ENCODE data around the gene LRRC56.

LRRC56 gene

DNA sequence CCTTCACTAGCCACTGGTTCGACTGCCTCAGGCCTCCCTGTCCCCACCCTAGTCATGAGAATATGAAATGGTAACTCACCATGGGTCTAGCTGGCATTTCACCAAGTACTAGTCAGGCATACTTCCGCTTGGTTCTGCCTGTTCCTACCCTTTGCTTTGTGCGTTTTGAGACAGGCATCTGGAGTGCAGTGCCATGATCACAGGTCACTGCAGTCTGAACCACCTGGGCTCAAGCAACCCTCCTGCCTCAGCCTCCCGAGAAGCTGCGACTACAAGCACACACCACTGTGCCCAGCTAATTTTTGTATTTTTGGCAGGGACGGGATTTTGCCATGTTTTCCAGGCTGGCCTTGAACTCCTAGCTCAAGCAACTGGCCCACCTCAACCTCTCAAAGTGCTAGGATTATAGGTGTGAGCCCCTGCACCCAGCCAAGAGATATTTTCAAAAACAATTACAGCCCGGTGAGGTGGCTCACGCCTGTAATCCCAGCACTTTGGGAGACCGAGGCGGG, 16.1 kb upstream of the LRRC56 start:
- no peak for DNase-seq

- DNase-seq: no peak
Measured at GRCh38 chr11:526192-526591, 11.1 kb upstream of the LRRC56 start.

DNA sequence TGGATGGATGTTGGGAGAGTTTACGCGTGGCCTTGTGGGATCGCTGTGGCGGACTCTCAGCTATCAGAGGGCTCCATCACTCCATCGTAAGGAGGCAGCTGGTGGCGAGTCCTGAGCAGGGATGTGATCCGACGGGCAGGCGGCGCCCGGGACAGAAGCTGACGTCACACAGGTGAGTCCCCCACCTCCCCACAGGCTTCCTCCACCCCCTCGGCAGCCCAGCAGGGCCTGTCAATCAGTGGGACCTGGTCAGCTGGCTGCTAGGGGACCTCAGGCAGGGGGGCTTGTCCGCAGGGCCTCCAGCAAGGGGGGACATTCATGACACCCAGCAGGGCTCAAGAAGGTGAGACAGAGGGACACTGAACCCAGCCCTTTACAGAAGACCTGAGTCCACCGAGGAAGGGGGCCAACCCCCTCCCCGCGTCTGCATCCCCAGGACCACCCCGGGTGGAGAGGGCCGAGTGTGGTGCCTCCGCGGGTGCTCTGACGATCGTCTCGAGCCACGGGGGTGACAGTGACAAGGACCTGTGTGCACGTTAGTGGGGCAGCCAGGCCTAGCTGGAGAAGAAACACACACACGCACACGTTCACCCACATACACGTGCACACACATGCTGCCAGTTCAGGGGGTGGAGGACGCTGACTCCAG, 9.0 kb upstream of the LRRC56 start:
- DNase-seq: no peak

GRCh38 chr11:528815-529727, 8.3 kb upstream of the LRRC56 start:
- DNase-seq: no peak

GRCh38 chr11:529728-530411, 7.5 kb upstream of the LRRC56 start:
- DNase-seq: no peak

- DNase-seq: no peak
Measured at GRCh38 chr11:530960-531831, 6.1 kb upstream of the LRRC56 start.

- DNase-seq: no peak
Measured at GRCh38 chr11:531919-532526, 5.3 kb upstream of the LRRC56 start.

DNA sequence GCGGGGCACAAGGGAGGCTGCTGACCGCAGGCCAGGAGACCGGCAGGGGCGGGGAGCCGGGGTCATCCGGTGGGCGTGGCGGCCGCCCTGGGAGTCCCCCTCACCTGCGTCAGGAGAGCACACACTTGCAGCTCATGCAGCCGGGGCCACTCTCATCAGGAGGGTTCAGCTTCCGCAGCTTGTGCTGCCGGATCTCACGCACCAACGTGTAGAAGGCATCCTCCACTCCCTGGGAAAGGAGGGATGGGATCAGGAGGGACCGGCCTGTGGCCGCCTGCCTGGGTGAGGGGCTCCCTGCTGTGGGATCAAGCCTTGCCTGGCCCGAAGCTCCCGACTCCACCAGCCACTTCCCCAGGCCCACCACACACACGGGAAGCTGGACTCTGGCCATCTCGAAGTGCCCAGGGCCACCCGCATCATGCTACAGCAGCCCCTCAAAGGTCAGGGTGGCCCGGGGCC, 4.8 kb upstream of the LRRC56 start:
- DNase-seq: no peak

DNA sequence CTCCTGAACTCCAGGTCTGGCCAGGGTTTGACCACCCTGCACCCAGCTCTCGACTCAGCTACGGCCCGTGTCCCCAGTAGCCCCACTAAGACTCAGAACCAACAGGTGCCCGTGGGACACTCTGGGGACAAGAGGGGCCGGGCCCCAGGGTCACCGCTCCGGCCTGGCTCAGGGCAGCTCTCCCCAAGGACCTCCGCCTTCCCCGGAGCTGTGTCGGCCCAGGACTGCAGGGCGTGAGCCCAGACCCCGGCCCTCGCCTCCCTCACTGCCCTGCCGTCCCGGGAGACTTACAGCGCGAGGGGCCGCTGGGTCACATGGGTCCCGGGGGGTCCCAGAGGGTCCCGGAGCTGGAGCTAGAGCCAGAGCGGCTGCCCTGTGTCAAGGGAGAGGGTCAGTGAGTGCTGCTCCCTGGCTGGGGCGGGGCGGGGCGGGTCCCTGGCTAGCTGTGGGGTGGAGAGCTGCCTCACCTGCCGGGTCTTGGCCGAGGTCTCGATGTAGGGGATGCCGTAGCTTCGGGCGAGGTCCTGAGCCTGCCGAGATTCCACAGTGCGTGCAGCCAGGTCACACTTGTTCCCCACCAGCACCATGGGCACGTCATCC, 4.2 kb upstream of the LRRC56 start:
- no peak for DNase-seq

GRCh38 chr11:533586-534395, 3.5 kb upstream of the LRRC56 start:
- DNase-seq: no peak

- DNase-seq: peak; percentile 21
Measured at GRCh38 chr11:534396-535209, 2.7 kb upstream of the LRRC56 start.

DNA sequence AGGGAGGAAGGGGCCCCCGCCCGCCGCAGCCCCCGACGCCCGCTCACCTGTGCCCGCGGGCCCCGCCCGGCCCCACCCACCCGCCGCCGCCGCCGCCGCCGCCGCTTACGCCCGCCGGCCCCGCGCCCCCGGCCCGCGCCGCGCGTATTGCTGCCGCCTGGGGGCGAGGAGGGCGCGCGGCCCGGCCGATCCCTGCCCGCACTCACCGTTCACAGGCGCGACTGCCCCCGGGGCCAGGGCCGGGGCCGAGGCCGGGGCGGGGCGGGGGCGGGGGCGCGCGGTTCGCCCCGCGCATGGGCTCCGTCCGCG, 2.2 kb upstream of the LRRC56 start:
- DNase-seq: no peak

DNA sequence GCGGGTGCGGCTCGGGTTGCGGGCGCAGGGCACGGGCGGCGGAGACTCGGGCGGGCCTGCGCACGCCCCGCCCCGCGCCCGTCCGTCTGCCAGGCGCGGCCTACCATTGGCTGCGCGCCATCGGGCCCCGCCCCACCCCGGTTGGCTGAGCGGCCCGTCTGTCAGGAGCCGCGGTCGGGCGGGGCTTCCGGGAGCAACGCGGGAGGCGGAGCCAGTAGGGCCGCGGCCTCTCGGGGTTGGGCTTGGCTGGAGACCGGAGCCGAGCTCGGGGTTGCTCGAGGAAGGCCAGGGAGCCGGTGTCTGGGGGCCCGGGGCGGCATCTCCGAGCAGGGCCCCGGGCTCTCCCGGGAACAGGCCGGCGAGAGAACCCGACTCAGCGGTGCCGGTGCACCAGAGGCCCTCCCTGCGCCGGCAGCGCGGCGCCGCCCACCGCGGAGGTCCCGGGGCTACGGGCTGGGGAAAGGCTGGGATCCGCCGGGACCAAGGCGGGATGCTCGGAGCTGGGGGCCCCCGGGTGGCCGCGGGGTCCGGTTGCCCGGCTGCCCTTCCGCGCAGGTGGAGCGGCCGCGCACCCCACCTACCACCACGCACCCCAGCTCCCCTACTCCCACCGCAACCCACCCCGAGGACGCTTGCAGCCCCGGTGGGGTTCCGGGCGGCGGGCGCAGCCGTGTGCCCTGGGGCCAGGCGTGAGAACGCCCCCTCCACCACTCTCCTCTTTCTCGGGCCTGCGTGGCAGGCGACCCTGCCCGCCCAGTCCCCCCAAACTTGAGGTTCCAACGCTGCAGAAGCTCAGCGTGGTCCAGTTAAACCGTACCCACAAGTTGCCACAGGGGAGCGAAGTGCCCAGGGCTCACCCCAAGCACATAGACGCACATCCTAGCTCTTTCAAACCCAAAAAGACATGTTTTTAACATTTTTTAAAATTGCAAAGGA, 1.5 kb upstream of the LRRC56 start, which contains the start of gene HRAS:
Gene HRAS, minus strand, starts transcription at position 58 of the 936 bp plus-strand sequence.
- DNase-seq: peak; percentile 90

DNA sequence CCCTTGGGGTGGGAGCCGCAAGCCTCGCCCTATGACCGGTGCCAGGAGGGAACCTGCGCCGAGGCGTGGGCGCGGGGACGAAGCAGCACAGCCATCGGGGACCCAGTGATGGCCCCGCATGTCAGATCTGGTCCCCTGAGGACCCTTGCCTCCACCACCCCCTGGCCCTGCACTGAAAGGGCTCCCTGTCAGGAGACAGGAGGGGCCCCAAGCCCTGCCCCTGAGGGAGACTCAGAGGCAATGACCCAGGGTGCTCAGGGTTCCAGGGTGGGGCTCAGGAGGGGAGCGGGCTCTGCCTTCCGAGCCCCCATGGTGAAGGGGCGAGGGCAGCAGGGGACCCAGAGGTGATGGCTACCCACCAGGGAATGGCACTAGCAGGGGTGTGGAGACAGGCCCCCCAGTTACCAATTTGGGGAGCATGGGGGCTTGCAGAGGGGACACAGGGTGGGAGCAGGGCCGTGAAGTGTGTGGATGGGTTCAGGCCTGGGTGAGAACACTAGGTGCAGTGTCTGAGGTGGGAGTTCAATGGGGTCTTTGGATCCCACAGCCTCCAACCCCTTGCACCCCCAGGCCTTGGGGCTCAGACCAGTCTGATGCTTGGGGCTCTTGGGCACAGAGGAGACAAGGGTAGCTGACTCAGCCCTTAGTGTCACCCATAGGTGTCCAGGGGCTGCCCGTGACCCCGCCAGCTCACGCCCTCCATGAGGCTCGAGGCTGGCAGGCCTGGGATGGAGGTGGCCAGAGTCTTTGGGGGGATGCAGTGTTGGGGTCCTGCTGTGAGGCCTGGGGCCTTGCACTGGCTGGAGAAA, 499 bp downstream of the LRRC56 start:
- DNase-seq: no peak

DNA sequence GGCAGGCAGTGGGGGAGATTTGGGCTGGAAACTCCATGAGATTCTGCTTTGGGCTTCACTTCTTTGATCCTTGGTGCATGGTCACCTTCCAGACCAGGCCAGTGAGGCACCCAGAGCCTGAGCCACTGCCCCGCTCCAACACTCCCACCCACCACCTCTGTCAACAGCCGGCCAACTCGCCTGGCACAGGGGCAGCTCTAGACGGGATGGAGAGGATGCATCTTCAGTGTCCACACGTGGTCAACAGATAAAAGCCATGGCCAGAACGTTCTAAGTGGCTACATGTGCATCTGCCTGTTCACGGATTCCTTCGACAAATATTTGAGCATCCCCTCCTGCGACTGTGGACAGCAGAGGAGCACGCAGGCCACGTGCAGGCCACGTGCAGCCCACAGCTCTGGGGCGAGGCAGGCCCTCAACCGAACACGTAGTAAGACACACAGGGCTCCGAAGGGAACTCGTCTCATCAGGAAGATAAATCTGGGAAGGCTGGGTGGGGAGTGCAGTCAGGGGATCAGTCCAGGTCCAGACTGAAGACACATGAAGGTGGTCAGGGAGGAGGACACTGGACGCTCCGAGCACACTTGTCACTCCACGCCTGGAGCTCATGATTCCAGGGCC, 1.2 kb downstream of the LRRC56 start:
- DNase-seq: no peak

DNA sequence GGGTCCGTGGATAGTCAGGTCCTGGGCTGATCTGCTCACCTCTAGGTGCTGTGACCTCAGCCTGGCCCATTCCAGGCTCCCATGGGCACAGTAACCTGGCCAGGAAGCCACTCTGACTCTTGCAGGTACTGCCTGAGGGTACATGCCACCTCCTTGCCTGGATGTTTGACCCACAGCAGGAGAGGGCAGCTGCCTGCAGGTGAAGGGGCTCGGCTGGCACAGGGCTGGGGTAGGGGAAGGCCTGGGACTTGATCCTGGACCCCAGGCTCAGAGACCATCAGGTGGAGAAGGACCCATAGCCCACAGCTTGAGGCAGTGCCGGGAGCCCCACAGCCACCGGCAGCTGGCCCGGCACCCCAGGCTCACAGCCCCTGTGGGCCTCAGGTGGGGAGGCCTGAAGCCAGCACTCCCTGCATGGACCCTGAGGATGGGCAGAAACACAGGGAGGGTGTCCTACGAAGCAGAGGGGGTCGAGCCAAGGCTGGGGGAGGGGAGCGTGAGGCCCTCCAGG, 2.7 kb downstream of the LRRC56 start:
- DNase-seq: no peak

Measured in MV-4-11 (cell line).